Middle frontal gyrus (tissue), 1 donor: ENCODE results near the gene SPAAR.
"Not testable (repeated sequence)": the region's sequence is repeated elsewhere in the genome, so short reads cannot be mapped to it uniquely, and the experiment has no call there.

Source experiments
- DNase-seq: peaks from one replicate; pipeline ENCODE4 v3.0.0-alpha.2; 2015; ENCODE audit warnings: low spot score; ENCODE audit errors: extremely low spot score

The SPAAR gene

DNA sequence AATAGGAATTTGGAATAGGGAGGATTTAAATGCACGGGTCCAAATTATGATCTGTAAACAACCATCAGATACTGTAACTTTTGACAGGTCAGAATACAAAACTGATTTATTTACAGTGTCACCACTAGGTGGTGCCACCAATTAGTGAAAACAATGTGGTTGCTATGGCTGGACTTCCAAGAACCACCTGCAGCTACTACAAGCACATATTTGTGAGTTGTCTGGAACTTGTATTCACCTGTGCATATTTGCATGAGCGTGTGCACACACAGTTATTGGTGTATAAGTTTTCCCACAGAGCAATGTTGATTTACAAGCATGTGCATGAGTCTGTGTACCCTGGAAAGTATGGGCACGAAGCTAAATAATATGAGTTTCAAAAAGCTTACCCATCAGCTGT, 6.2 kb upstream of the SPAAR start:
- DNase-seq, result peak; percentile 35

DNA sequence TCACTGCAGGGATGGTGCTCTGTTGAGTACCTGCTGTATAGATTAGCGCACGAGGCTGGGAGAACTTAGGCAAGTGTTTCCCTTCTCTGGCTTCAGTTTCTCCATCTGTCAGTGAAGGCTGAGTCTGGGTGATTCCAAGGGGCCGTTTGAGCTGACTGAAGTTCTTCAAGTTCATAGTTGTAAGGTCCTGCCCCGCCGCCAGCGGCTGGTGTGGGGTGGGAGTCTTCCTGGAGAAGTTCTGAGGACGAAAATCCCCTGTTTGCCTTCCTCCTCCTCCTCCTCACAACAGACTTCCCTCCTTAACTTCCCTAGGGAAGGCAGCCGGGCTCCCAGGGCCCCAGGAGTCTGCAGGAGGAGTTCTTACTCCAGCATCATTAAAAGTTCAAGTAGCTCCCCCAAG, 5.0 kb upstream of the SPAAR start:
- DNase-seq, result no peak

DNA sequence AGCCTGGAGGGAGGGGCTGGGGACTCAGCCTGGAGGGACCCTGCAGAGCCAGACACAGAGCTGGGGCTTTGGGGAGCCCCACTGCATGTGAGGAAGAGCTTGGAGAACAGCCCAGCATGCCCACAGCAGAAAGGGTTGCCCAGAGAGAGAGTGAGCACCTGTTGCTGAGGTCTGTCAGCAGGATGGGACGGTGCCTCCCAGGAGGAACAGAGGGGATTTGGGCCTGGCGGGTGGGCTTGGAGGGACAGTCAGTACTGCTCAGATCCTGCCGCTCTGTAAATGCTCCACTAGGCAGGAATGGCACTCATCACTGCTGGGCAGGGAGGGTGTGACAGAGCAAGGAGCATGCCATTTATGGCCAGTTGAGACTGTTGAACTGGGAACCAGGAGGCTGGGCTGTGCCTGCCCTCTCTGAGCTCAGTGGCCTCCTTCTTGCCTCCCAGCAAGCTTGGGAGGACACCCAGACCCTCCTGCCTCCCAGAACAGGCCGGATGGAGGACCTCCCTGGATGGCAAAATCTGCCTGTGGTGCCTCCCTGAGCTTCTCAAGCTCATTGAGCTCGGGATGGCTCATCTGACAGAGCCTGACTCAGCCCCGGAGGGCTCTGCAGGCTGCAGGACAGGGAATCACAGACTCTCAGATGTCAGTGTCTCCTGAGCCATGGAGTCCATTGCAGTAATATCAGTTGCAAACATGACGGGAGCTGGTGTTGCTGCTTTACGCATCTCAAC, 4.1 kb upstream of the SPAAR start:
- no peak for DNase-seq

DNA sequence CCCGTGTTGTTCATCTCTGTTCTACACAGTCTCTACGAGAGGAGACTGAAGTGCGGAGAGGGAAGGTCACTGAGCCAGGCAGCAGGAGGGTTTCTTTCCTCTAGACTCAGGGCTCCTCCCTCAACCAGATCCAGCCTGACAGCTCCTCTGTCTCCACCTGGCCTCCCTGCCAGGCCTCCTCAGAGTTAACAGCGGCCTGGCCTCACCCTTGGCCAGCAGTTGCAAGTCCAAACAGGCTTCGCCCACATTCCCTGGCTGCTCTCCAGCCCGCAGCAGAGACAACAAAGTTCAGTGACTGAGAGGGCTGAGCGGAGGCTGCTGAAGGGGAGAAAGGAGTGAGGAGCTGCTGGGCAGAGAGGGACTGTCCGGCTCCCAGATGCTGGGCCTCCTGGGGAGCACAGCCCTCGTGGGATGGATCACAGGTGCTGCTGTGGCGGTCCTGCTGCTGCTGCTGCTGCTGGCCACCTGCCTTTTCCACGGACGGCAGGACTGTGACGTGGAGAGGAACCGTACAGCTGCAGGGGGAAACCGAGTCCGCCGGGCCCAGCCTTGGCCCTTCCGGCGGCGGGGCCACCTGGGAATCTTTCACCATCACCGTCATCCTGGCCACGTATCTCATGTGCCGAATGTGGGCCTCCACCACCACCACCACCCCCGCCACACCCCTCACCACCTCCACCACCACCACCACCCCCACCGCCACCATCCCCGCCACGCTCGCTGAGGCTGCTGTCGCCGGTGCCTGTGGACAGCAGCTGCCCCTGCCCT, 3.2 kb upstream of the SPAAR start, which contains the start of gene HRCT1:
Gene HRCT1, plus strand, starts transcription at position 291 of the 768 bp plus-strand sequence. Its CDS starts 86 bp downstream, at position 377.
- no peak for DNase-seq

DNA sequence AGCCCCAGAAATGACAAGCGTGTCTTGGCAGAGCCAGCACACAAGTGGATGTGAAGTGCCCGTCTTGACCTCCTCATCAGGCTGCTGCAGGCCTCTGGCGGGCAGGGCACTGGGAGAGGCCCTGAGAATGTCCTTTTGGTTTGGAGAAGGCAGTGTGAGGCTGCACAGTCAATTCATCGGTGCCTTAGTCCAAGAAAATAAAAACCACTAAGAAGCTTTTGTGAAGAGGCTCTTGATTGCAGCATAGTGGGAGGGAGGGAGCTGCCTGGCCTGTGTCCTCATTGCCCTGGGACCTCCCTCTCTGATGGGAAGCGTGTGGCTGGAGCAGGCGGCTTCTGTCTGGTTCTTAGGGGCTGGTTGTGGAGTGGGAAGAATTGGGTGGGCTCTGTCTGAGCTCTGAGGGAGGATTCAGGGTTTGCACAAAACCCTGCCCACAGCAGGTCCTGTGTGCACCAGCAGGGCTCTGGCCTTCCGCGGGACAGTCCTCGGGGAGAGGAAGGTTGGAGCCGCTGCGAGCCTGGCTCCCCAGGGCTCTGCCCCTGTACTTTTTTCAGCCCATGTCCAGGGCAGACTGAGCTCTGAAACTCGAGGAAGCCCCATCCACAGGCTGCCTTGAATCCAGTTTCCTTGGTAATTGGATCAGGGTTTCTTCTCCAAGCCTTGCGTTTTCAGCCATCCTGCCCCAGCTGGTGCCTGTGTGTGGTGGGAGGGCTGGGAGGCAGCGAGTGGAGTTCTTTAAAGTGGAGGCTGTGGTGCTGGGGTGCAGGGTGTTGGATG, 2.2 kb upstream of the SPAAR start:
- no peak for DNase-seq

DNA sequence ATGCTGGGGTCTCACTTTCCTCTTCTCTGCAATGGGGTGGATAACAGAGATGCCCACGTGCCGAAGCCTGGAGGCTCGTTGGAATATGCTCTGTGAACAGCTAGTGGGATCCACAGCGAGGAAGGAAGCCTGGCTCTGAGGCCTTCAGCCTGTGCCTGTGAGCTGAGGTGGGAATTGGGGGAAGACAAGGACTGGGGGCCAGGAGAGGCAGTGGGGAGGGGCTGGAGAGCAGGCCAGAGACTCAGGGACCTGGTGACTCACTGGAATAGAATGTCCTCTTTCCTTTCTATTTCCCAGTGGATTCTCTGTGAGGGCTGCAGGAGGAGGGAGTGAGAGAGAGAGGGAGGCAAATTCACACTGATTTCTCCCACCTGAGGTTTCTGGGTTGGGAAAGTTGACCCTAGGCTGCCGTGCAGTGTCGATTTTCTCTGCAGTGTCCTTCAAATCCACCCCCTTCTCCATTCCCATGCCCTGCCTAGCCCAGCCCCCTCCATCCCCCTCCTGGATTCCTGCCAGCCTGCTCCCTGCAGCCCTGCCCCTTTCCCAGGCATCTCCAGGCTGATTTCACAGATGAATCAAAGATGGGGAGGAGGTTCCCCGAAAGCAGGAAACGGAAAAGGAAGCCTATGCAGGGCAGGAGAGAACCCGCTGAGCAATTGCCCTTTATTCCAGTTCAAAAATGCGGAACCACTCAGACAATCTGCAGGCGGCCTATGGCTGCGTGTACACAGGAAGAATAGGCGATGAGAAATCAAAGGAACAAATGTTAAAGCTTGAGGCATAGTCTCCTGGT, 1.4 kb upstream of the SPAAR start:
- no peak for DNase-seq

DNA sequence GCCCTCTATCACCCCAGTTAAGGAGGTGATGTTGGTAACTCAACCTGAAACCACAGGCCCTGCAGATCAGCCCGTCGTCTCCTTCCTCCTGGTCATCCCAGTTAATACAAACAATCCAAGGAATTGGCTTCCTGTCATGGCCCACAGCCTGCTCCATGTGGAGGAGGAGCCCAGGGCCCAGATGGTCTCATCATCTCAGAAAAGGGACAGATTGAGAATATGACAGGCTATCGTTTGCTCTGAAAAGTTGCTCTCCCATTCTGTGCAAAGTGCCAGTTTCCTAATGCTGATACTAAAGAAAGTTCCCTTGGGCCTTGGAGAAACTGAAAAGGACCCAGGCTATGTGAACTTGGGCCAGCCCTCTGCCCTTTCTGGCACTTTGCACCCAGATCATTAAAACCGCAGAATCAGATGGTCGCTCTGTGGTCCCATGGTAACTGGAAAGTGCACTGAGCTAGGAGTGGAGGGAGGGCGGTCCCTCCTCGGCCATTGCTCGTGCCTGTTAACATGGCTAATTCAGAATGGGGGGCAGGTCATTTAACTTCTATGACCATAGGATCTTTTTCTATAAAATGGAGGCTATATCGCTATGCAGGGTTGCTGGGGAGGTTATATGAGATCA, 675 bp upstream of the SPAAR start:
- DNase-seq, result no peak

DNA sequence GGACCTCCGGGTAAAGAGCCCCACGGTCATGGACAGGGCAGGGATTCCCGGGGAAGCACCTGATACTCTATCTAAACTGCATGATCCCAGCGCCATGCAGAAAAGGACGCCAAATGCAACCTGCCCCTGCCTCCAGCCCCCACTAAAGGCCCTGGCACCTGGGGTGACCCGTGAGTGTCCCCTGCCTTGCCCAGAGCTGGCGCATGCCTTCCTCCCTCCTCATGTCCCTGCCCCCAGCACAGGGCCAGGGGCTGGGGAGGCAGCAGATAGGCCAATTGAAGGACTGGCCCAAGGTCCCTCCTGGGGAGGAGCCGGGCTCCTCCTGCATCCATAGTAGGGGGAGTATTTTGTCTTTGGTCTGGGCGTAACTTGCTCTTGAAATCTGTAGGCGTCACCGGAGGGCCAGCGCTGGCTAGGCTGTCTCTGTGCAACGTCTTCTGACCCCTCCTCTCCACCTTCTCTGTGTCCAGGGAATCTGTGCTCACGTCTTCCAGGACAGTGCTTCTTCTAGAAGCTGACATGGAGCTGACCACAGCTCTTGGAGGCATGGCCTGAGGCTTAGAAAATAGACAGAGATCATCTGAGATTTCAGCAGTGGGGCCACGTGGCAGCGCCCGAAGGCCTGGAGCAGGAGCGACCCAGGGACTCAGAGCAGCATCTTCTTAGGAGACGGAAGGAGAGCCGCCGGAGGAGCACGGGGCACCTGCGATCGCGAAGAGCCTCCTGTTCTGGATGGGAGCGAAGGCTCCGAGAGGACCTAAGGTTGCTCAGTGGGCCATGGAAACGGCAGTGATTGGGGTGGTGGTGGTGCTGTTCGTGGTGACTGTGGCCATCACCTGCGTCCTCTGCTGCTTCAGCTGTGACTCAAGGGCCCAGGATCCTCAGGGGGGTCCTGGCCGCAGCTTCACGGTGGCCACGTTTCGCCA, 660 bp downstream of the SPAAR start:
- no peak for DNase-seq

DNA sequence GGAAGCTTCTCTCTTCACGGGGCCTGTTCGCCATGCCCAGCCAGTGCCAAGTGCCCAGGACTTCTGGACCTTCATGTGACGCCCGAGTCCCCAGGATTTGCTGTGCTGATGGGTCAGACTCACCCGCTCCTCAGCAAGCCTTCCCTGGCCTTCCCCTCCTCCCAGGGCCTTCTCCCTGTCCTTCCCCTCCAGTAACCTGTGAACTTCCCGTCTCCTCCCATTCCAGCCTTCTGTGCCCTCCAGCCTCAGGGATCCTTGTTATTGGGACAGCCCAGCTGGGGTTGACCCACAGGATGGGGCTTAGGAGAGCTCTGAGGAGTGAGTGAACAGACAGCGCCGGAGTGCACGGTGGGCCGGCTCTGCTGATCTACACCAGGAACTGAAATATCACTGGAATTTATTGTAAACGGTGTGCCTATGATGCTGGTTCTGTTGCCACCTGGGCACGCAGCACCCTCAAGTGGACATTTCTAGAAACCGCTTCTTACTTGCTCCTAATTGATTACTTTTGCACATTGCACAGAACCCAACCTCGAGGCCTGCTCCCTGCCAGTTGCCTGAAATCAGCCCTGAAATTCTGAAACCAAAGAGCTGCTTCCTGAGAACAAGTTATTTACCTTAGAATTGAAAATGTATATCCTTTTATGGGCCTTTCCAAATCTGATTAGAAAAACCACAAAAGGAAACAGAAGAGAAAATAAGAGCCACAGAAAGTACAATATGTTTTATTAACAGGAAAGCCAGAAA, 1.5 kb downstream of the SPAAR start:
- no peak for DNase-seq

DNA sequence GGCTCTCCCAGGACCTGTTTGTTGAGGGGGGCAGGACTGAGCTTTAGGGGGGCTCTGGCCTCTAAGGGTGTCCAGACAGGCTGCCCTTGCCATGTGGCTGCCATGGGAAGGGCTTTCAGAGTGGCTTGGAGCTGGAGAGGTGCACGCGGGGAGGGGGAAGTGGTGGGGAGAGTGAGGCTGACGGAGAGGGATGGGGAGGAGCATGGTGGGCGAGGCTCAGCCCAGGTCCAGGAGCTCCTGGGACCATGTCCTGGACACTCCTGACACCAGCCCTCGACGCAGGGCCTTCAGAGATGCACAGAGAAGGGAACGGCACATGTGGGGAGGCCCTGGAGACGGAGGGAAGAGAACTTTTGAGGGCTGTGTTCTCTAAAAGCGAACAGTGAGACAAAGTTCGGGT, 2.4 kb downstream of the SPAAR start:
- DNase-seq, result no peak

DNA sequence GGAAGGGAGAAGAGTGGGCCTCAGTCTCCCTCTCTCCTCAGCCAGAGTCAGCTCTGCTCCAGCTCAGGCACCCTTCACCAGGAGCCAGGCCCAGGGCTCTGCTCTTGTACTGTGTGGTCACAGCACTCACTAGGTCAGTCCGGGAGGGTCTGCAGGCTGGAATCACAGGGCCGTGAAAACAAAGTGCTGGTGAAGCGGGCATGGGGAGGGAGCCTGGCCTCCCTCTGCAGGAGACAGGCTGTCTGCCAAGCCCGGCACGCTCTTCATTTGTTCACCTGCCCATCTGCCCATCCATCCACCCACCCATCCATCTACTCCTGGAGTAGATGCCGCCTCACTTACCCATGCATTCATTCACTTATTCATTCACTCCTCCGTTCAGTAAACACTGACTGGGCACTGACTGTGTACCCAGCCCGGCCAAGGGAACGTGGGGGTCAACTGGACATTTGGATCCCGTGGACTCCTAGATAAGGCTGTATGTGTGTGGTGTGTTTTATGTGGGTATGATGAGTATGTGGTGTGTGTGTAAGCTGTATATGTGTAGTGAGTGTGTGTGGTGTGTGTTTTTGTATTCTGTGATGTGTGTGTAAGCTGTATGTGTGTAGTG, 3.6 kb downstream of the SPAAR start:
- DNase-seq, result no peak

DNA sequence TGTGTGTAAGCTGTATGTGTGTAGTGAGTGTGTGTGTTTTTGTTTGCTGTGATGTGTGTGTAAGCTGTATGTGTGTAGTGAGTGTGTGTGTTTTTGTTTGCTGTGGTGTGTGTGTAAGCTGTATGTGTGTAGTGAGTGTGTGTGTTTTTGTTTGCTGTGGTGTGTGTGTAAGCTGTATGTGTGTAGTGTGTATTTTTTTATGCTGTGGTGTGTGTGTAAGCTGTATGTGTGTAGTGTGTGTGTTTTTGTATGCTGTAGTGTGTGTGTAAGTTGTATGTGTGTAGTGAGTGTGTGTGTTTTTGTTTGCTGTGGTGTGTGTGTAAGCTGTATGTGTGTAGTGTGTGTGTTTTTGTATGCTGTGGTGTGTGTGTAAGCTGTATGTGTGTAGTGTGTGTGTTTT, 4.1 kb downstream of the SPAAR start:
- DNase-seq, result not testable (repeated sequence)

DNA sequence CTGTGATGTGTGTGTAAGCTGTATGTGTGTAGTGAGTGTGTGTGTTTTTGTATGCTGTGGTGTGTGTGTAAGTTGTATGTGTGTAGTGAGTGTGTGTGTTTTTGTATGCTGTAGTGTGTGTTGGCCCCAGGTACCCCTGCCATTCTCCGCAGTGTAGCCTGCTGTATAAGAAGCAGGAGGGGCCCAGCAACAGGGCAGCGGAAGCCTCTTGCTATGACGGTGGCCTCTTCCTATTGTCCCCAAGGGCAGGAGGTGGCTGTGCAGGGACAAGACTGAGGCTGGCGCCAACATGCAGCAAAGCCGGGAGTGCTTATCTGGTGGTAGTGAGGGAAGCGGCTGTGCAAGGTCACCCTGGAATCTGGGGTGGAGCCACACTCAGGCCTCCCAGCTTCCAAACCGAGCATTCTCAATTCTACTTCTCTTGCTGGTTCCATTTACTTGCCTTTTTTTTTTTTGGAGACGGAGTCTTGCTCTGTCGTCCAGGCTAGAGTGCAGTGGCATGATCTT, 5.1 kb downstream of the SPAAR start:
- no peak for DNase-seq

DNA sequence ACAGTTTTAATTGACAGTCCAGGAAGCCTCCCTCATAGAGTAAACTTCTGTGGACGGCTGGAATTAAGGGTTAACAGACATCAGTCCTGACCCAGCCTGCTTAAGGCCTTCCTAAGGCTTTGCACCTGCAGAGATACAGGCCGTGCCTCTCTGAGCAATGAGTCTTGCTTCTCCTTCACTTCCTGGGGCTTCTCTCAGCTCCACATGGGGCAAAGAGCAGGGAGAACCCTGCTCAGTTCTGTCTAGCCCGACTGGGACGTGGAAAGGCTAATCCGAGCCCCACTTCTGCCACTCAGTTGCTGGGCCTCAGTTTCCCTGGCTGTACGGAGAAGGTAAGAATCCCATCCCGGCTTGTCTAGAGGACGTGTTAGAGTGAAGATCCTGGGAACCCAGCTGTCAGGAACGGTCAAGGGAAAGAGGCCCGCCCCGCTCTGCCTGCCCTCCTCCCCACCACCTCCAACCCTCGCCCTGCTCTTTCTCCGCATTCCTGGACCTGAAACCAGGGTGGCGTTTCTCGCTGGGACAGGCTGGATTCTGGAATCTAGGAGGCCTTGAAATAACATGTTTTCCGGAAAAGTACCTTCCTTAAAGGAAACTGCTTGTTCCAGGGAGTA, 6.5 kb downstream of the SPAAR start:
- no peak for DNase-seq

DNA sequence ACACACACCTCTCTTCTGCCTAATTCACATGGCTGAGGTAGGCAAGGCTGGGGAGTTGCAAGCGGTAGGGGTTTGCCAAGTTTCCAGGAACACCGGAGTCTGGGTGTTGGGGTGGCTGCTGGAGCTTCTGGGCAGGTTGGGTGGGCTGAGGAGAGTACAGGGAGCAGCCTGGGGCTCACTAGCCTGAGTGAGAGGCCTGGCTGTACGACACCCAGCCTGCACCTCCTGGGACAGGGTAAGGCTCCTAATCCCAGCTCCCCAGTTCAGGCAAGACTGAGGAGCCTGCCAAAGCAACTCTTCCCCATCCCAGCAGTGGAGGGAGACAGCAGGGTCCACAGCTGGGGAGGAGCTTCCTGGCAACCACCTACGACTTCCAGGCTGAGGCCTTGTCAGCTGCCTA, 8.0 kb downstream of the SPAAR start:
- no peak for DNase-seq

DNA sequence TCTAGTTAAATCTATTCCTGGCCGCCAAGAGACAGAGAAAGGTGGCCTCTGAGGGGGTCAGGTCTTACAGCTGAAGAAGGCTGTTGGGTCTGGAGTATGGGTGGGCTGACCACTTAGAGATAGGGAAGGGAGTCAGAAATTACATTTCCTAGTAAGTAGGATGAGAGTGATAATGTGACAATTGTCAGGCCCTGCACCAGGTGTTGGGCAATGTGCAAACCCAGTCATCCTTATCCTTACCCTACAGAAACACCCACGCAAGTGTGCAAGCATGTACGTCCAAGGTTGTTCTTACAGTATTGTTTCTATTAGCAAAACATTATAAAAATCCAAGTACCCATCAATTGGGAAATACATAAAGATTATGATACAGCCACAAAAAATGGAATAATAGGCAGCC, 9.5 kb downstream of the SPAAR start:
- DNase-seq, result no peak

DNA sequence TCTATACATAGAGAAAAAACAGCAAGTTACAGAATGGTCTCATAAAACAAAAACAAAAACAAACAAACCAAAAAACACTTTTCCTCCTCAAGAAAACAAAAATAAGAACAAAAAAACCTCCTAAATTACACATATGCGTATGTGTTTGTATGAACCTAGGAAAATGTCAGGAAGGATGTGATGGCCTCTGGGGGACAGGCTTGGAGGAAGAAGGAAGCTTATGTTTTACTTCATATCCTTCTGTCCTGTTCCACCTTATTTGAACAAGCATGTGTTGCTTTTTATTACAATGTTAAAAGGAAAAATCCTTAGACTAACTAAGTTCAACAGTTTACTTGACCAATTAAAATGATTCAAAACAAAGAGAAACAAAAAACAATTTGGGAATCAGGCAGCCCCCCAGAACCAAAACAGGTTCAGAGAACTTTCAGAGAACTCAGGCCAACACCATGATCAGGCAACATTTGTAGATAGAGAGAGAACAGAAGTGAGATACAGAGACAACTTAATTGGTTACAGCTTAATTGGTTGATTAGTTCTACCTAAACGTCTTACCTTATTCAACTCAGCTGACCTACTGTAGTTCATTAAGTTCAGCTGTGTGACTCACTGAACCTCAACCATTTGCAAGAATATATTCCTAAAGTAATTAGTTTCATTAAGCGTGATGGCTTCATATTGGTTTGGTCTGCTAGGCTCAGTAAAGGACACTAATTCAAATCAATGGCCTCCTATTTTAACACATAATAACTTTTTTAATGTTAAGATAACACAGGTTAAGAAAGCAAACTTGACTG, 10.1 kb downstream of the SPAAR start:
- no peak for DNase-seq
